Medulla oblongata (tissue), 1 donor: ENCODE results near the gene RAB1A.
A peak's percentile ranks its signal among the peaks of the same experiment; 100 is the strongest.
"Not testable (repeated sequence)": the region's sequence is repeated elsewhere in the genome, so short reads cannot be mapped to it uniquely, and the experiment has no call there.

Experiments used
- DNase-seq: peaks from one replicate; pipeline ENCODE4 v3.0.0-alpha.2; 2015; ENCODE audit errors: extremely low spot score

Gene RAB1A

GRCh38 chr2:65129826-65130663 lies at the start of gene RAB1A:
TSS of gene RAB1A (minus strand) at chr2:65130106. CDS start at chr2:65129915, 191 bp downstream.
- peak; percentile 100 for DNase-seq

GRCh38 chr2:65177751-65178442 lies 48.0 kb upstream of the RAB1A start:
- no peak for DNase-seq

- no peak for DNase-seq
Observed at GRCh38 chr2:65175894-65176530, 46.1 kb upstream of the RAB1A start.

DNA sequence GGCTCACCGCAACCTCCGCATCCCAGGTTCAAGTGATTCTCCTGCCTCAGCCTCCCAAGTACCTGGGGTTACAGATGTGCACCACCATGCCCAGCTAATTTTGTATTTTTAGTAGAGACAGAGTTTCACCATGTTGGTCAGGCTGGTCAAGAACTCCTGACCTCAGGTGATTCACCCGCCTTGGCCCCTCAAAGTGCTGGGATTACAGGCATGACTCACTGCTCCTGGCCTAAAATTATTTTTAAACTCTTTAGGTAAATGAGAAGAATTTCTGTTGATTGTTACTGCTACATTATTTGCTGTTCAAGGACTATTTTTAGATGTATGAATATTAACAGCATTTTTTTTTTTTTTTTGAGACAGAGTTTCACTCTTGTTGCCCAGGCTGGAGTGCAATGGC lies 44.1 kb upstream of the RAB1A start:
- DNase-seq: not testable (repeated sequence)

- no peak for DNase-seq
Observed at GRCh38 chr2:65172994-65173790, 43.3 kb upstream of the RAB1A start.

GRCh38 chr2:65170611-65171477 lies 40.9 kb upstream of the RAB1A start:
- DNase-seq: not testable (repeated sequence)

DNA sequence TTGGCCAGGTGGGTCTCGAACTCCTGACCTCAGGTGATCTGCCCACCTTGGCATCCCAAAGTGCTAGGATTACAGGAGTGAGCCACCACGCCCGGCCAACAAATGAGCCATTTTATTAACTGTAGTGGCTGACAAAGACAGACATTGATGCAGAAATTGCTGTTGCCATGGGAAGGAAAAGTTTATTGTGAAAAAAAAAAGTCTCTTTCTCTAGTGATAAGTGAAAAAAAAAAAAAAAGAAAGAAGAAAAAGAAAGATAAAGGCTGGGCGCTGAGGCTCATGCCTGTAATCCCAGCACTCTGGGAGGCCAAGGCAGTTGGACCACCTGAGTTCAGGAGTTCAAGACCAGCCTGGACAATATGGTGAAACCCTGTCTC lies 39.8 kb upstream of the RAB1A start:
- no peak for DNase-seq

GRCh38 chr2:65165558-65165957 lies 35.7 kb upstream of the RAB1A start:
- DNase-seq: peak; percentile 72

DNA sequence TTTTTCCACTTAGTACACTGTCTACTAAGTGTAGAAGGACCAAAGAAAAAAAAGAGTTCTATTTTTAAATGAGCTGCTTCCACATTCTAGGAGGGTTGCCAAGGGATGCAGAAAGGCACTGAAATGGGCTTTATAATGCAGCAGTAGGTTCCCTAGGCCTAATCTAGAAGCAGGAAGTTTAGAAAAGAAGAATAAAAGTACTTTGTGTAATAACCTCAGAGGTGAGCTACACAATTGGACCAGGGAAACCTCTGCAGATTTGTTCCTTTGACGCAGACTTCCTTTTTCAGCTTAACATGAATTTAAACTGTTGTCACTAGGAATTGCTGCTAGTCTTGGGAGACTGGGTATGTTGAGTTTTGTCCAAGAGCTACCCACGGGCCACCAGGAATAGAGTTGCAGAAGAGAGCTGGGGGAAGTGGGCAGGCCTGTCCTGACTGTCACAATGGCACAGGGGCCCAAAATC lies 34.6 kb upstream of the RAB1A start:
- DNase-seq: peak; percentile 76

GRCh38 chr2:65161551-65162100 lies 31.7 kb upstream of the RAB1A start:
- DNase-seq: no peak

GRCh38 chr2:65159906-65160305 lies 30.0 kb upstream of the RAB1A start:
- DNase-seq: peak; percentile 45

DNA sequence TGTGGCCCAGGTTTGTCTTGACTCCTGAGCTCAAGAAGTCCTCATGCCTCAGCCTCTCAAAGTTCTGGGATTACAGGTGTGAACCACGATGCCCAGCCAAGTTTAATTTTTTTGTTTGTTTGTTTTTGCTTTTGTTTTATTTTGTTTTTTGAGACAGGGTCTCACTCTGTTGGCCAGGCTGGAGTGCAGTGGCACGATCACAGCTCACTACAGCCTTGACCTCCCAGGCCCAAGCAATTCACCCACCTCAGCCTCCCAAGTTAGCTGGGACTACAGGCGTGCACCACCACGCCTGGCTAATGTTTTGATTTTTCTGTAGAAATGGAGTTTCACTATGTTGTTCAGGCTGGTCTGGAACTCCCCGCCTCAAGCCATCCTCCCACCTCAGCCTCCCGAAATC lies 29.4 kb upstream of the RAB1A start:
- no peak for DNase-seq

DNA sequence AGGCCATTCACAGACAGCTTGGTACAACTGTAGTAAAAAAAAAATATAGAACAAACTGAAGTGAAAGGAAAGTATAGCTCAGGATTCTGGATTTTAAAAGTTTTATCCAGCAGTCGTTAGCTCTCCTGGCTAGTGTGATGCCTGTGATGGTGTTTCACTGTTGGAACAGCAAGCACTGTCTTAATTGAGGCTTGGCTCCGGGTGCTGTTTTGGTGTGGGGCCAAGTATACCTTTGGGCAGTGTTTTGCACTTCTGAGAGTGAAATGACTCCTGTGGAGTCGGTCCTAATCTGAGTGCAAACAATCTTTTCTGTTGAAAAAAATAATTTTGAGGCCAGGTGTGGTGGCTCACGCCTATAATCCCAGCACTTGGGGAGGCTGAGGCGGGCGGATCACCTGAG lies 28.7 kb upstream of the RAB1A start:
- DNase-seq: no peak

GRCh38 chr2:65157856-65158255 lies 27.9 kb upstream of the RAB1A start:
- not testable (repeated sequence) for DNase-seq

DNA sequence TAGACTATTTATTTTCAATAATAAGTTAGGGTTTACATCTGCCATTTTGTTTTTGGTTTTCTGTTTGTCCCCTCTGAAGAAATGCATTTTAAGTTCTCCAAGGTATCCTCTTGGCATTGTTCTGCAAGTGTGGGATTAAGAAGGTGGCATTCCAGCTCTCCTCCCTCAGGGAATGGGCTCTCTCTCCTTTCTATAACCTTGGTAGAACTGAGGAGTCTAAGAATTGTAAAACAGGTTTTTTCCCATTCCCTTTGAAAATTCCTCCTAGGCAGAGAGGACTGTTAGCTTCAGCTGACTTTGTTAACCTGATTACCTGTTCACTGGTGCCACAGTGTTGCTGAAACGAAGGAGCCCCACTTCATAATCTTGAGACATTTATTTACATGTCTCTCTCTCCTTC lies 26.1 kb upstream of the RAB1A start:
- DNase-seq: no peak

DNA sequence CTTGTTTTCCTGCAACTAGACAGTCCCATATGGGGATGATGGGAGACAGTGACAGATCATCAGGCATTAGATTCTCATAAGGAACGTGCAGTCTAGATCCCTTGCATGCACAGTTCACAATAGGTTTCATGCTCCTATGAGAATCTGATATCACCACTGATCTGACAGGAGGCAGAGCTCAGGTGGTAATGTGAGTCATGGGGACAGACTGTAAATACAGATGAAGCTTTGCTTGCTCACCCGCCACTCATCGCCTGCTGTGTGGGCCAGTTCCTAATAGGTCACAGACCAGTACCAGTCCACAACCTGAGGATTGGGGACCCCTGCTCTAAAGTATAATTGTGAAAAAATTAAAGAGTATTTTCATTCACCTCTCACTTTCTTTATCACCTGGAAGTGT lies 23.6 kb upstream of the RAB1A start:
- no peak for DNase-seq

- DNase-seq: no peak
Observed at GRCh38 chr2:65146078-65146477, 16.2 kb upstream of the RAB1A start.

GRCh38 chr2:65144571-65144970 lies 14.7 kb upstream of the RAB1A start:
- DNase-seq: no peak

DNA sequence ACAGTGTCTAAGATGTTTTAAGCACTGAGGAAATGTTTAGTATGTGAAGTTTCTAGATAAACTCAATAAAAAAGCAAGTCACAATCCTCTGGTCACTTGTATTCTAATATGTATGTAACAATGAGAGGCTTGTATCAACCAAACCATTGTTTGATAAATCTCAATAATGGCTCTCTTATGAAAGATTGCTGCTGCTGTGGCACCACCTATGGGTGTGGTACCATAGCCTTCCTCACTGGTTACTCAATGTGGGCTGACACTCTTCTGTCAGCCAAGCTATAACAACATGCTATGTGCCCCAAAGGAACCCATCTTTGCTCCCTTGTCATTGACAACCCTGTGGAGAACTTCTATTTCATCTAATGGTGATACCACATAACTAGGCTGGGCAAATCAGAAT lies 12.6 kb upstream of the RAB1A start:
- DNase-seq: peak; percentile 68

- no peak for DNase-seq
Observed at GRCh38 chr2:65137197-65137775, 7.4 kb upstream of the RAB1A start.
